OCI-LY7 (cell line): Measurements from ENCODE around the gene ALDH1L1.

ENCODE experiments used
- CTCF ChIP-seq: fragments of 200-600 bp; sonication (generic); conservative IDR thresholded peaks from 2 replicates; pipeline ENCODE4 v1.5.1; 2014; ENCODE audit warnings: mild to moderate bottlenecking, antibody characterized with exemption, low read length, moderate library complexity, mixed read lengths
- EZH2phosphoT487 ChIP-seq: fragments of 200-600 bp; sonication (generic); IDR thresholded peaks from 2 replicates; pipeline ENCODE4 v1.6.1; 2018; ENCODE audit warnings: low read depth, borderline replicate concordance, mild to moderate bottlenecking, mixed run types, antibody characterized with exemption, low read length, moderate library complexity, mixed read lengths

- TF ChIP-seq CTCF (no peak), EZH2phosphoT487 (no peak)
Measured at GRCh38 chr3:126205717-126206655, 25.6 kb upstream of the ALDH1L1 start.
